Measurements from ENCODE around the gene DICER1. TPM values are rescaled to one million over a fixed set of nuclear protein-coding genes. Genes with fewer than 3 reads are reported as not detected.

DICER1 gene
- total RNA-seq, 4 donors from 2014 or later = 64.3 to 125 (median 78.0) TPM

GRCh38 chr14:95193081-95193480 lies 35.8 kb upstream of the DICER1 start:
- Histone ChIP-seq H3K27me3 (no peaks in the 10 kb centered on the region), H3K27ac (no peak overlapping the region), H3K9me3 (no peaks in the 10 kb centered on the region), H3K4me1 (peaks cover 0 to 11% (median 0%) of the 10 kb centered on the region in 4 donors), H3K4me3 (no peak overlapping the region), H3K36me3 (no peaks in the 10 kb centered on the region)
- no peak for DNase-seq
- TF ChIP-seq CTCF (IDR thresholded peaks at IDR 0.05) = no peak
- no peak for TF ChIP-seq POLR2A (IDR thresholded peaks at IDR 0.05)

- H3K4me1 ChIP-seq = peaks cover 0 to 11% (median 0%) of the 10 kb centered on the region in 4 donors
- H3K27ac ChIP-seq = no peak overlapping the region
- H3K36me3 ChIP-seq = no peaks in the 10 kb centered on the region
- H3K27me3 ChIP-seq = no peaks in the 10 kb centered on the region
- no peak for DNase-seq
- no peaks in the 10 kb centered on the region for H3K9me3 ChIP-seq
- TF ChIP-seq CTCF (IDR thresholded peaks at IDR 0.05) = no peak
- no peak for TF ChIP-seq POLR2A (IDR thresholded peaks at IDR 0.05)
- H3K4me3 ChIP-seq = no peak overlapping the region
These were observed 35.0 kb upstream of the DICER1 start for GRCh38 chr14:95192311-95192710.

DNA sequence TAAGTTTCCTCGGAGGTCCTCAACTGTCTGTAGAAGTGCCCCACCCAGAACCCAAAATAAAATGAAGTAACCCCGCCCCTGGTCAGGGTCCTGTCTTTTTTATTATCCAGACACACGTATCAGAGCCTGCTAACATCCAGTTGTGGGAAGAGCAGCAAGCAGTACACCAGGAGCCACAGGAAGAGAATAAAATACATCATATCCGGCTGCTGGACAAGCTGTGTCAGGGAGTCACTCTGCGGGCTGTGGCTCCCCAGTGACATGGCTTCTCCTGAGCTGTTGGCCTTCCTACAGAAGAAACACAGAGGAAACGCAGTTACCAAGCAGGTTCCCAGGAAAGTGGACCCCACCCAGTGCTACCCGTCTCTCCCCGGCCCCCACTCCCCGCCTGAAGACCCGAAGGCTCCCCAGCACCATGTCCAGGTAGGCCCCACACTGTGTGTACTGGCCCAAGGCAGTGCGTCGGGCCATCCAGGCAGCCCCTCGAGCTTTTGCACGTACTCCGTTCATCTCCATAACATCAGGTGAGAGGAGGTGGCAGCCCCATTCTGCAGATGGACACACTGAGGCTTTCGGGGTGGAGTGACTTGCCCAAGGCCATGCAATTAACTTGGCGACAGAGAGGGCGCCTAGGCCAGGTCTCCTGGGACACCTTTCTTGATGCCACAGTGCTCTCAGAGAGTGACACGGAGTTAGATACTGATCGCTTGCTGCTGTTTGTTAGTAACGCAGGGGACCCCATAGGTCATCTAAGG lies 34.3 kb upstream of the DICER1 start:
- Histone ChIP-seq H3K4me1 (peaks cover 0 to 11% (median 0%) of the 10 kb centered on the region in 4 donors), H3K27ac (no peak overlapping the region), H3K9me3 (no peaks in the 10 kb centered on the region), H3K4me3 (no peak overlapping the region), H3K36me3 (no peaks in the 10 kb centered on the region), H3K27me3 (no peaks in the 10 kb centered on the region)
- TF ChIP-seq POLR2A (IDR thresholded peaks at IDR 0.05) = no peak
- TF ChIP-seq CTCF (IDR thresholded peaks at IDR 0.05) = no peak
- DNase-seq = no peak

GRCh38 chr14:95190857-95191256 lies 33.5 kb upstream of the DICER1 start:
- Histone ChIP-seq H3K27me3 (no peaks in the 10 kb centered on the region), H3K4me1 (peaks cover 0 to 11% (median 0%) of the 10 kb centered on the region in 4 donors), H3K9me3 (no peaks in the 10 kb centered on the region), H3K36me3 (no peaks in the 10 kb centered on the region), H3K4me3 (no peak overlapping the region), H3K27ac (no peak overlapping the region)
- TF ChIP-seq CTCF (IDR thresholded peaks at IDR 0.05) = no peak
- TF ChIP-seq POLR2A (IDR thresholded peaks at IDR 0.05) = no peak
- DNase-seq = no peak

- TF ChIP-seq CTCF (IDR thresholded peaks at IDR 0.05) = no peak
- TF ChIP-seq POLR2A (IDR thresholded peaks at IDR 0.05) = no peak
- Histone ChIP-seq H3K27me3 (no peaks in the 10 kb centered on the region), H3K4me3 (no peak overlapping the region), H3K27ac (no peak overlapping the region), H3K36me3 (no peaks in the 10 kb centered on the region), H3K9me3 (no peaks in the 10 kb centered on the region), H3K4me1 (peaks cover 0 to 11% (median 0%) of the 10 kb centered on the region in 4 donors)
- no peak for DNase-seq
These were observed 33.1 kb upstream of the DICER1 start for GRCh38 chr14:95190346-95190840.

Data from Peyer's patch (tissue), 4 donors.